HepG2 (cell line): ENCODE data around the gene TPTE2. TPM values are rescaled to one million over a fixed set of nuclear protein-coding genes. Genes with fewer than 3 reads are reported as not detected.

Experiments
- ATAC-seq: fragments of 200-7000 bp; cut with Tn5 transposase; 3 replicates; pipeline ENCODE4 v1.9.1; 2020; ENCODE audit warnings: mild to moderate bottlenecking, moderate library complexity
- BruUV-seq: library from RNA; stranded (reverse); fragments of 400-500 nt; replicated peaks from 2 replicates; lab custom pipeline; 2021; lab: Mats Ljungman, UMichigan
- CTCF ChIA-PET: fragments of 300-600 bp; formaldehyde crosslinking; extraction: SDS; loops from one replicate; lab custom pipeline; 2021; ENCODE audit warnings: low total read pairs, inconsistent platforms, low intra/inter-chr PET ratio; lab: Yijun Ruan, JAX
- POLR2A ChIA-PET: fragments of 350-600 bp; sonication (Branson Sonifier 250); formaldehyde crosslinking; loops from one replicate; lab custom pipeline; 2020; ENCODE audit warnings: antibody characterized with exemption, inconsistent platforms; lab: Yijun Ruan, JAX
- DNase-seq: peaks from one replicate; pipeline ENCODE4 v3.0.0-alpha.2; 2015; ENCODE audit warnings: low spot score
- FAIRE-seq: peaks from 3 replicates; lab custom pipeline; 2011; peaks lifted over from hg19 to GRCh38; lab: Jason Lieb, UNC
- H2AFZ ChIP-seq: one replicate; pipeline ENCODE4 v1.6.1; 2011; ENCODE audit warnings: low read length, inconsistent platforms
- H3K27ac ChIP-seq: fragments of 300-600 bp; 3 replicates; pipeline ENCODE4 v1.8.0; 2011; ENCODE audit warnings: mixed run types, mild to moderate bottlenecking, mixed read lengths, low read length, inconsistent platforms; ENCODE audit not compliant: insufficient read depth; ENCODE audit errors: extremely low read length
- H3K27me3 ChIP-seq, 2 experiments: fragments of 200-600 bp in 1 of 2; 2 replicates in 1 of 2; 3 replicates in 1 of 2; pipeline versions ENCODE4 v1.6.0 to v1.8.0; 2011; ENCODE audit warnings: low read length in 2 of 2, mild to moderate bottlenecking in 2 of 2, moderate library complexity in 2 of 2, inconsistent platforms in 1 of 2; ENCODE audit not compliant: insufficient read depth in 2 of 2, control insufficient read depth in 1 of 2
- H3K36me3 ChIP-seq, 2 experiments: fragments of 200-600 bp in 1 of 2; replicated peaks in 1 of 2; 2 replicates in 1 of 2; 3 replicates in 1 of 2; pipeline versions ENCODE4 v1.5.1 to v1.8.0; 2011; ENCODE audit warnings: low read length in 2 of 2, inconsistent platforms in 1 of 2; ENCODE audit not compliant: insufficient read depth in 2 of 2, control insufficient read depth in 1 of 2
- H3K4me1 ChIP-seq: 2 replicates; pipeline ENCODE4 v1.5.1; 2012; ENCODE audit warnings: low read length, inconsistent platforms; ENCODE audit not compliant: insufficient read depth
- H3K4me2 ChIP-seq: 2 replicates; pipeline ENCODE4 v1.6.0; 2011; ENCODE audit warnings: low read depth, low read length, inconsistent platforms
- H3K4me3 ChIP-seq, 3 experiments: fragments of 200-600 bp in 1 of 3; sonication (generic), shearing (Covaris generic) in 1 of 3; replicated peaks in 1 of 3; 2 replicates each; pipeline ENCODE4 v1.5.1; 2011 to 2016; ENCODE audit warnings: low read length in 3 of 3, inconsistent platforms in 2 of 3, low read depth in 2 of 3, mild to moderate bottlenecking in 2 of 3, control low read depth in 1 of 3, mixed read lengths in 1 of 3; ENCODE audit not compliant: insufficient read depth in 1 of 3
- H3K79me2 ChIP-seq: one replicate; pipeline ENCODE4 v1.6.1; 2011; ENCODE audit warnings: low read length, inconsistent platforms; ENCODE audit not compliant: insufficient read depth
- H3K9ac ChIP-seq: 2 replicates; pipeline ENCODE4 v1.6.0; 2011; ENCODE audit warnings: mild to moderate bottlenecking, low read depth, low read length, inconsistent platforms; ENCODE audit not compliant: insufficient read depth
- H3K9me3 ChIP-seq: 2 replicates; pipeline ENCODE4 v1.5.1; 2012; ENCODE audit warnings: mild to moderate bottlenecking, low read length
- H4K20me1 ChIP-seq: 2 replicates; pipeline ENCODE4 v1.6.0; 2011; ENCODE audit warnings: inconsistent platforms, mild to moderate bottlenecking, low read length, moderate library complexity; ENCODE audit not compliant: insufficient read depth
- CAMTA2 ChIP-seq: sonication (generic); formaldehyde crosslinking; IDR thresholded peaks from 2 replicates; pipeline ENCODE4 v1.4.0; 2020; ENCODE audit warnings: mild to moderate bottlenecking, missing genetic modification reagents, borderline replicate concordance
- DNMT1 ChIP-seq: sonication (generic); formaldehyde crosslinking; IDR thresholded peaks from 2 replicates; pipeline ENCODE4 v1.5.1; 2020; ENCODE audit warnings: mild to moderate bottlenecking, missing genetic modification reagents
- MIER2 ChIP-seq: IDR thresholded peaks from 2 replicates; pipeline ENCODE4 v1.6.1; 2016; ENCODE audit warnings: missing biosample characterization, missing genetic modification reagents
- PAX8 ChIP-seq: sonication (generic); formaldehyde crosslinking; IDR thresholded peaks from 2 replicates; pipeline ENCODE4 v1.8.0; 2022; ENCODE audit warnings: mild to moderate bottlenecking, missing genetic modification reagents, borderline replicate concordance
- PRMT3 ChIP-seq: sonication (generic); formaldehyde crosslinking; IDR thresholded peaks from 2 replicates; pipeline ENCODE4 v1.8.1; 2022; ENCODE audit warnings: low read depth, mild to moderate bottlenecking, moderate library complexity, missing genetic modification reagents, borderline replicate concordance
- RAD51 ChIP-seq: fragments of 450-650 bp; IDR thresholded peaks from 2 replicates; pipeline ENCODE4 v1.6.1; 2016; ENCODE audit warnings: borderline replicate concordance
- SMARCC2 ChIP-seq: fragments of 450-650 bp; IDR thresholded peaks from 2 replicates; pipeline ENCODE4 v1.6.1; 2017; ENCODE audit warnings: antibody characterized with exemption, mild to moderate bottlenecking
- ZBTB3 ChIP-seq: sonication (generic); formaldehyde crosslinking; IDR thresholded peaks from 2 replicates; pipeline ENCODE4 v1.4.0; 2020; ENCODE audit warnings: low read depth, mild to moderate bottlenecking, moderate library complexity, missing genetic modification reagents, borderline replicate concordance
- ZFP37 ChIP-seq: sonication (generic); formaldehyde crosslinking; IDR thresholded peaks from 2 replicates; pipeline ENCODE4 v1.4.0; 2020; ENCODE audit warnings: missing genetic modification reagents, borderline replicate concordance
- ZNF337 ChIP-seq: sonication (generic); formaldehyde crosslinking; IDR thresholded peaks from 2 replicates; pipeline ENCODE4 v1.5.1; 2020; ENCODE audit warnings: missing genetic modification reagents, low read depth, mild to moderate bottlenecking, borderline replicate concordance
- ZNF44 ChIP-seq: sonication (generic); formaldehyde crosslinking; IDR thresholded peaks from 2 replicates; pipeline ENCODE4 v1.5.1; 2020; ENCODE audit warnings: mild to moderate bottlenecking, missing genetic modification reagents
- ZNF660 ChIP-seq: sonication (generic); formaldehyde crosslinking; IDR thresholded peaks from 2 replicates; pipeline ENCODE4 v1.5.1; 2020; ENCODE audit warnings: mild to moderate bottlenecking, low read depth, missing genetic modification reagents, borderline replicate concordance
- WGBS: methylation state at CpG from one replicate; pipeline ENCODE4 v1.1.6; 2017; ENCODE audit warnings: low lambda C conversion rate; 5-methylcytosine and 5-hydroxymethylcytosine counted together
- in situ Hi-C: cut with HindIII; loops from 2 replicates; pipeline ENCODE4 v1.10.0; 2017; ENCODE audit warnings: low pct_unique_long_range_greater_than_20kb; ENCODE audit not compliant: extremely low pct_ligation_motif_present
- intact Hi-C: fragments of 100-400 bp; cut with micrococcal nuclease; formaldehyde crosslinking; loops from one replicate; pipeline ENCODE4 v1.10.0; 2022; ENCODE audit not compliant: unreplicated experiment
- polyA plus RNA-seq, 8 experiments: library from polyadenylated mRNA; depleted of rRNA in 3 of 8; stranded (reverse) in 7 of 8; unstranded in 1 of 8; fragments of >200 nt; fragmentation: Illumina TruSeq in 4 of 8; extraction: Trizol in 4 of 8; gene quantifications; 2 replicates each; pipeline versions ENCODE4 v1.2.1 to v1.2.3, GENCODE V29; 2011 to 2016; ENCODE audit warnings: low read depth in 4 of 8, missing spikeins in 1 of 8, mixed read lengths in 1 of 8; ENCODE audit not compliant: insufficient read depth in 1 of 8
- total RNA-seq, 5 experiments: library from RNA; depleted of rRNA; stranded (reverse); fragments of >200 nt; fragmentation: Illumina TruSeq; extraction: Trizol; gene quantifications; 2 replicates each; pipeline ENCODE4 v1.2.3, GENCODE V29; 2016; ENCODE audit warnings: low read depth in 1 of 5
- TF ChIP-seq, protein P1 (sequence below): sonication (generic); formaldehyde crosslinking; IDR thresholded peaks from 2 replicates; pipeline ENCODE4 v1.5.1; 2020; ENCODE audit warnings: missing genetic modification reagents, mild to moderate bottlenecking, borderline replicate concordance
- TF ChIP-seq, protein P2 (sequence below): sonication (generic); formaldehyde crosslinking; IDR thresholded peaks from 2 replicates; pipeline ENCODE4 v1.5.0; 2020; ENCODE audit warnings: mild to moderate bottlenecking, missing genetic modification reagents
- TF ChIP-seq, protein P3 (sequence below): IDR thresholded peaks from 2 replicates; pipeline ENCODE4 v1.6.1; 2016

The TPTE2 gene
- total and polyA plus RNA-seq, 2 of the 13 experiments (the other 11 are each of a cell fraction or from before 2014, with no cell fraction given): 0.07 TPM; not detected in 1

DNA sequence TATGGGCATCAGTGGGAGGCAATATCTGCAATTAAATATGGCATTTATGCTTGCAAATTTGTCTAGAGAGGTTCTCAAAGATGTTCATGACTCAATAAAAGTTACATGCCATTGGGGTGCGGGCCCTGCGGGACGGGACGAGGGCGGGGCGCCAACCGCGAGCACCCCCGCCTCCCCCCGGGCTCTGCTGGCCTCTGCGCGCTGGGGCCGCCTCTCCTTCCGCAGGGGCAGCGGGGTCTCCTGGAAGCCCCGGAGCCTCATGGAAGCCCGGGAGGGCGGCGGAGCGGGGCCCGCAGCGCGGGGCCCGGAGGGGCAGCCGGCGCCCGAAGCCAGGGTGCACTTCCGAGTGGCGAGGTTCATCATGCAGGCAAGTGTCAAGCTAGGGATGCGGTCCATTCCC is 179.2 kb downstream of the TPTE2 start:
- Histone ChIP-seq H2AFZ (no peak overlapping the region), H3K79me2 (no peaks in the 10 kb centered on the region), H3K4me3 (no peak overlapping the region), H4K20me1 (no peaks in the 10 kb centered on the region), H3K27me3 (no peaks in the 10 kb centered on the region), H3K27ac (no peak overlapping the region), H3K4me1 (no peaks in the 10 kb centered on the region), H3K9me3 (no peaks in the 10 kb centered on the region), H3K36me3 (no peaks in the 10 kb centered on the region), H3K4me2 (no peak overlapping the region), H3K9ac (no peak overlapping the region)
- ChIA-PET POLR2A (no interaction called here), CTCF (no interaction called here)
- BruUV-seq: no TSS peak
- in situ Hi-C loops (no loop called here), intact Hi-C loops (no loop called here)
- no peak for TF ChIP-seq ZFP37 (CRISPR knock-in tag)
- TF ChIP-seq RAD51: no peak
- TF ChIP-seq PRMT3 (CRISPR knock-in tag): no peak
- TF ChIP-seq CAMTA2 (CRISPR knock-in tag): no peak
- no peak for TF ChIP-seq DNMT1 (CRISPR knock-in tag)
- TF ChIP-seq, protein P1, sequence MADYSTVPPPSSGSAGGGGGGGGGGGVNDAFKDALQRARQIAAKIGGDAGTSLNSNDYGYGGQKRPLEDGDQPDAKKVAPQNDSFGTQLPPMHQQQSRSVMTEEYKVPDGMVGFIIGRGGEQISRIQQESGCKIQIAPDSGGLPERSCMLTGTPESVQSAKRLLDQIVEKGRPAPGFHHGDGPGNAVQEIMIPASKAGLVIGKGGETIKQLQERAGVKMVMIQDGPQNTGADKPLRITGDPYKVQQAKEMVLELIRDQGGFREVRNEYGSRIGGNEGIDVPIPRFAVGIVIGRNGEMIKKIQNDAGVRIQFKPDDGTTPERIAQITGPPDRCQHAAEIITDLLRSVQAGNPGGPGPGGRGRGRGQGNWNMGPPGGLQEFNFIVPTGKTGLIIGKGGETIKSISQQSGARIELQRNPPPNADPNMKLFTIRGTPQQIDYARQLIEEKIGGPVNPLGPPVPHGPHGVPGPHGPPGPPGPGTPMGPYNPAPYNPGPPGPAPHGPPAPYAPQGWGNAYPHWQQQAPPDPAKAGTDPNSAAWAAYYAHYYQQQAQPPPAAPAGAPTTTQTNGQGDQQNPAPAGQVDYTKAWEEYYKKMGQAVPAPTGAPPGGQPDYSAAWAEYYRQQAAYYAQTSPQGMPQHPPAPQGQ: no peak
- TF ChIP-seq, protein P2, sequence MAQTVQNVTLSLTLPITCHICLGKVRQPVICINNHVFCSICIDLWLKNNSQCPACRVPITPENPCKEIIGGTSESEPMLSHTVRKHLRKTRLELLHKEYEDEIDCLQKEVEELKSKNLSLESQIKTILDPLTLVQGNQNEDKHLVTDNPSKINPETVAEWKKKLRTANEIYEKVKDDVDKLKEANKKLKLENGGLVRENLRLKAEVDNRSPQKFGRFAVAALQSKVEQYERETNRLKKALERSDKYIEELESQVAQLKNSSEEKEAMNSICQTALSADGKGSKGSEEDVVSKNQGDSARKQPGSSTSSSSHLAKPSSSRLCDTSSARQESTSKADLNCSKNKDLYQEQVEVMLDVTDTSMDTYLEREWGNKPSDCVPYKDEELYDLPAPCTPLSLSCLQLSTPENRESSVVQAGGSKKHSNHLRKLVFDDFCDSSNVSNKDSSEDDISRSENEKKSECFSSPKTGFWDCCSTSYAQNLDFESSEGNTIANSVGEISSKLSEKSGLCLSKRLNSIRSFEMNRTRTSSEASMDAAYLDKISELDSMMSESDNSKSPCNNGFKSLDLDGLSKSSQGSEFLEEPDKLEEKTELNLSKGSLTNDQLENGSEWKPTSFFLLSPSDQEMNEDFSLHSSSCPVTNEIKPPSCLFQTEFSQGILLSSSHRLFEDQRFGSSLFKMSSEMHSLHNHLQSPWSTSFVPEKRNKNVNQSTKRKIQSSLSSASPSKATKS (CRISPR knock-in tag): no peak
- TF ChIP-seq ZNF660 (CRISPR knock-in tag): no peak
- TF ChIP-seq ZNF44: no peak
- no peak for TF ChIP-seq MIER2 (CRISPR knock-in tag)
- TF ChIP-seq SMARCC2: no peak
- TF ChIP-seq, protein P3, sequence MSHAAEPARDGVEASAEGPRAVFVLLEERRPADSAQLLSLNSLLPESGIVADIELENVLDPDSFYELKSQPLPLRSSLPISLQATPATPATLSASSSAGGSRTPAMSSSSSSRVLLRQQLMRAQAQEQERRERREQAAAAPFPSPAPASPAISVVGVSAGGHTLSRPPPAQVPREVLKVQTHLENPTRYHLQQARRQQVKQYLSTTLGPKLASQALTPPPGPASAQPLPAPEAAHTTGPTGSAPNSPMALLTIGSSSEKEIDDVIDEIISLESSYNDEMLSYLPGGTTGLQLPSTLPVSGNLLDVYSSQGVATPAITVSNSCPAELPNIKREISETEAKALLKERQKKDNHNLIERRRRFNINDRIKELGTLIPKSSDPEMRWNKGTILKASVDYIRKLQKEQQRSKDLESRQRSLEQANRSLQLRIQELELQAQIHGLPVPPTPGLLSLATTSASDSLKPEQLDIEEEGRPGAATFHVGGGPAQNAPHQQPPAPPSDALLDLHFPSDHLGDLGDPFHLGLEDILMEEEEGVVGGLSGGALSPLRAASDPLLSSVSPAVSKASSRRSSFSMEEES (CRISPR knock-in tag): no peak
- no peak for TF ChIP-seq ZBTB3 (CRISPR knock-in tag)
- no peak for TF ChIP-seq PAX8 (CRISPR knock-in tag)
- no peak for TF ChIP-seq ZNF337
- 85% methylated on average over 4 of the region's 30 CpGs for WGBS
- ATAC-seq (no peak), DNase-seq (no peak), FAIRE-seq (no peak)
